K562 (cell line): ENCODE data around the gene ST6GAL1. TPM values are rescaled to one million over a fixed set of nuclear protein-coding genes. Genes with fewer than 3 reads are reported as not detected.
A peak's percentile ranks its signal among the peaks of the same experiment; 100 is the strongest.

Experiments used
- ARNT ChIP-seq, 2 experiments: fragments of 450-650 bp; IDR thresholded peaks; 2 replicates each; pipeline ENCODE4 v1.6.1; 2016; ENCODE audit warnings: mild to moderate bottlenecking in 1 of 2
- BACH1 ChIP-seq: fragments of 200-800 bp; sonication (Bioruptor generic); IDR thresholded peaks from 2 replicates; pipeline ENCODE4 v1.6.1; 2016; ENCODE audit warnings: missing genetic modification characterization, missing compliant biosample characterization
- CBX3 ChIP-seq, 2 experiments: IDR thresholded peaks; 1 replicate in 1 of 2; 2 replicates in 1 of 2; pipeline ENCODE4 v1.6.1; 2012; ENCODE audit warnings: inconsistent platforms in 2 of 2, low read length in 2 of 2, borderline replicate concordance in 1 of 2, control low read depth in 1 of 2
- CREB1 ChIP-seq, 2 experiments: sonication (generic) in 1 of 2; formaldehyde crosslinking in 1 of 2; IDR thresholded peaks; 2 replicates each; pipeline versions ENCODE4 v1.6.1 to v1.8.0; 2012 to 2022; ENCODE audit warnings: inconsistent platforms in 1 of 2, mild to moderate bottlenecking in 1 of 2, missing genetic modification reagents in 1 of 2, moderate library complexity in 1 of 2
- ESRRA ChIP-seq: fragments of 450-650 bp; IDR thresholded peaks from 2 replicates; pipeline ENCODE4 v1.6.1; 2014; ENCODE audit warnings: low read depth, mild to moderate bottlenecking, moderate library complexity, borderline replicate concordance
- FOXK2 ChIP-seq, 2 experiments: fragments of 450-650 bp; IDR thresholded peaks in 1 of 2; conservative IDR thresholded peaks in 1 of 2; 2 replicates each; pipeline ENCODE4 v1.6.1; 2016; ENCODE audit warnings: low read depth in 2 of 2, mild to moderate bottlenecking in 1 of 2
- GATAD2A ChIP-seq: fragments of 450-650 bp; IDR thresholded peaks from 2 replicates; pipeline ENCODE4 v1.6.1; 2017
- ILF3 ChIP-seq: fragments of 450-650 bp; IDR thresholded peaks from 2 replicates; pipeline ENCODE4 v1.6.1; 2018; ENCODE audit warnings: antibody characterized with exemption, mild to moderate bottlenecking, moderate library complexity, borderline replicate concordance
- LEF1 ChIP-seq: fragments of 450-650 bp; IDR thresholded peaks from 2 replicates; pipeline ENCODE4 v1.6.1; 2016; ENCODE audit warnings: mild to moderate bottlenecking
- MBD2 ChIP-seq: sonication (generic); IDR thresholded peaks from 2 replicates; pipeline ENCODE4 v1.6.1; 2016; ENCODE audit warnings: low read depth, borderline replicate concordance
- MCM3 ChIP-seq: fragments of 450-650 bp; IDR thresholded peaks from 2 replicates; pipeline ENCODE4 v1.6.1; 2016
- PHTF2 ChIP-seq: fragments of 250-450 bp; sonication (Bioruptor Pico); IDR thresholded peaks from 2 replicates; pipeline ENCODE4 v1.5.0; 2021; ENCODE audit warnings: mild to moderate bottlenecking
- RAD51 ChIP-seq: fragments of 450-650 bp; IDR thresholded peaks from 2 replicates; pipeline ENCODE4 v1.7.1; 2016; ENCODE audit warnings: low read depth, mild to moderate bottlenecking, borderline replicate concordance
- RHOXF2B ChIP-seq: fragments of 250-450 bp; sonication (Bioruptor Pico); conservative IDR thresholded peaks from 2 replicates; pipeline ENCODE4 v1.5.1; 2021
- SIX5 ChIP-seq, 2 experiments: IDR thresholded peaks; 2 replicates each; pipeline ENCODE4 v1.6.1; 2011; ENCODE audit warnings: low read length in 2 of 2, borderline replicate concordance in 1 of 2, low read depth in 1 of 2, mild to moderate bottlenecking in 1 of 2, moderate library complexity in 1 of 2; ENCODE audit not compliant: insufficient read depth in 1 of 2
- TARDBP ChIP-seq: fragments of 450-650 bp; IDR thresholded peaks from 2 replicates; pipeline ENCODE4 v1.6.1; 2016
- TRIM28 ChIP-seq: fragments of 450-650 bp; IDR thresholded peaks from 2 replicates; pipeline ENCODE4 v1.6.1; 2017
- ZC3H8 ChIP-seq: fragments of 450-650 bp; IDR thresholded peaks from 2 replicates; pipeline ENCODE4 v1.6.1; 2017
- ZNF561 ChIP-seq: fragments of 450-650 bp; formaldehyde crosslinking; conservative IDR thresholded peaks from 2 replicates; pipeline ENCODE4 v1.4.0; 2020; ENCODE audit warnings: mild to moderate bottlenecking, moderate library complexity
- ZNF584 ChIP-seq: fragments of 200-800 bp; sonication (Bioruptor generic); IDR thresholded peaks from 2 replicates; pipeline ENCODE4 v1.6.1; 2016; ENCODE audit warnings: low read depth, mild to moderate bottlenecking, missing genetic modification characterization, missing compliant biosample characterization
- polyA plus RNA-seq, 8 experiments: library from polyadenylated mRNA; depleted of rRNA in 4 of 8; stranded (reverse) in 5 of 8; unstranded in 3 of 8; fragments of >200 nt; fragmentation: Nextera tagmentation in 2 of 8; fragmentation: Illumina TruSeq in 1 of 8; extraction: Ambion mirVana in 2 of 8; extraction: Trizol in 1 of 8; gene quantifications; 2 replicates each; pipeline versions ENCODE4 v1.2.1 to v1.2.3, GENCODE V29; 2011 to 2014; ENCODE audit warnings: inconsistent platforms in 1 of 8, missing spikeins in 1 of 8
- total RNA-seq, 7 experiments: library from RNA; depleted of rRNA in 6 of 7; stranded (reverse); fragments of >200 nt in 6 of 7; fragmentation: Illumina TruSeq in 2 of 7; extraction: Trizol in 2 of 7; gene quantifications; 2 replicates each; pipeline versions ENCODE4 v1.2.1 to v1.2.3, GENCODE V29; 2011 to 2021; ENCODE audit warnings: low replicate concordance in 1 of 7
- TF ChIP-seq, protein P1 (sequence below): sonication (generic); formaldehyde crosslinking; IDR thresholded peaks from 2 replicates; pipeline ENCODE4 v1.8.1; 2023; ENCODE audit warnings: missing genetic modification reagents, mild to moderate bottlenecking, borderline replicate concordance
- TF ChIP-seq, protein P2 (sequence below): fragments of 250-450 bp; sonication (Bioruptor Pico); IDR thresholded peaks from 2 replicates; pipeline ENCODE4 v1.4.0; 2020; ENCODE audit warnings: mild to moderate bottlenecking, moderate library complexity
- TF ChIP-seq, protein P3 (sequence below): sonication (generic); formaldehyde crosslinking; IDR thresholded peaks from 2 replicates; pipeline ENCODE4 v1.8.0; 2022; ENCODE audit warnings: mild to moderate bottlenecking, low read depth, missing genetic modification reagents

ST6GAL1 gene
- total and polyA plus RNA-seq, 9 of the 15 experiments (the other 6 are each of a cell fraction or from before 2014, with no cell fraction given): 31.9 to 145 (median 71.0) TPM

DNA sequence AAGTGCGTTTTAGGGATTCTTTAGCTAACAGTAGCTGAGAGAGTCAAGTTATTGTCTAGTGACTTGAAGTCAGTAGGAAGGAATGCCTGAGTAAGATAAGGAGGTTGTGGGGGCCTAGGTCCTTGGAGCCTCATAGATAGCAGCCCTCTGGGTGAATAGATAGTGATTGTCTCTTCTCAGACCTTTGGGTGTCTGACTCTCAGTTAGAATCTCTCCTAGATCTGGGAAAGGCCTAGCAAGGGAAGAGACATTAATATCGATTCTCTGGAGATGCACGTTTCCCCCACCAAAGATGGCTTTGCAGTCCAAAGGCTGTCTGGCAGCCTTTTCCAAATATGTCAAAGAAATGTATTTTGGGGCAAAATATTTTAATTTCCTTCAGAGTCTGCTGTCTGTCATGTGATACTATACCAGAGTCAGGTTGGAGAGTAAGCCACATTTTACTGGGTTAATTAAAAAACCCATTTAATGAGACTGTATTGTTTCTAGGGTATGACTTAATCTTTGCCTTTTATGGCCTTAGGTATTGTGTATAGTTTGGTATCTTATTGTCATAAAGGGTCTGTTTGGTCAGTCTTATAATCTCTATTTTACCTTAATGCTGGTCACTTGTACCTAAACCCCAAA, 92.2 kb downstream of the ST6GAL1 start (continued):
- no peak for TF ChIP-seq PHTF2 (CRISPR knock-in tag)
- TF ChIP-seq TARDBP: peak; percentile 75; the same call in 1 of the 2 replicates
- TF ChIP-seq, protein P1, sequence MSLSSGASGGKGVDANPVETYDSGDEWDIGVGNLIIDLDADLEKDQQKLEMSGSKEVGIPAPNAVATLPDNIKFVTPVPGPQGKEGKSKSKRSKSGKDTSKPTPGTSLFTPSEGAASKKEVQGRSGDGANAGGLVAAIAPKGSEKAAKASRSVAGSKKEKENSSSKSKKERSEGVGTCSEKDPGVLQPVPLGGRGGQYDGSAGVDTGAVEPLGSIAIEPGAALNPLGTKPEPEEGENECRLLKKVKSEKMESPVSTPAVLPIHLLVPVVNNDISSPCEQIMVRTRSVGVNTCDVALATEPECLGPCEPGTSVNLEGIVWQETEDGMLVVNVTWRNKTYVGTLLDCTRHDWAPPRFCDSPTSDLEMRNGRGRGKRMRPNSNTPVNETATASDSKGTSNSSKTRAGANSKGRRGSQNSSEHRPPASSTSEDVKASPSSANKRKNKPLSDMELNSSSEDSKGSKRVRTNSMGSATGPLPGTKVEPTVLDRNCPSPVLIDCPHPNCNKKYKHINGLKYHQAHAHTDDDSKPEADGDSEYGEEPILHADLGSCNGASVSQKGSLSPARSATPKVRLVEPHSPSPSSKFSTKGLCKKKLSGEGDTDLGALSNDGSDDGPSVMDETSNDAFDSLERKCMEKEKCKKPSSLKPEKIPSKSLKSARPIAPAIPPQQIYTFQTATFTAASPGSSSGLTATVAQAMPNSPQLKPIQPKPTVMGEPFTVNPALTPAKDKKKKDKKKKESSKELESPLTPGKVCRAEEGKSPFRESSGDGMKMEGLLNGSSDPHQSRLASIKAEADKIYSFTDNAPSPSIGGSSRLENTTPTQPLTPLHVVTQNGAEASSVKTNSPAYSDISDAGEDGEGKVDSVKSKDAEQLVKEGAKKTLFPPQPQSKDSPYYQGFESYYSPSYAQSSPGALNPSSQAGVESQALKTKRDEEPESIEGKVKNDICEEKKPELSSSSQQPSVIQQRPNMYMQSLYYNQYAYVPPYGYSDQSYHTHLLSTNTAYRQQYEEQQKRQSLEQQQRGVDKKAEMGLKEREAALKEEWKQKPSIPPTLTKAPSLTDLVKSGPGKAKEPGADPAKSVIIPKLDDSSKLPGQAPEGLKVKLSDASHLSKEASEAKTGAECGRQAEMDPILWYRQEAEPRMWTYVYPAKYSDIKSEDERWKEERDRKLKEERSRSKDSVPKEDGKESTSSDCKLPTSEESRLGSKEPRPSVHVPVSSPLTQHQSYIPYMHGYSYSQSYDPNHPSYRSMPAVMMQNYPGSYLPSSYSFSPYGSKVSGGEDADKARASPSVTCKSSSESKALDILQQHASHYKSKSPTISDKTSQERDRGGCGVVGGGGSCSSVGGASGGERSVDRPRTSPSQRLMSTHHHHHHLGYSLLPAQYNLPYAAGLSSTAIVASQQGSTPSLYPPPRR (CRISPR knock-in tag): no peak
- peak; percentile 69; the same call in 1 of the 2 replicates for TF ChIP-seq CREB1 (IDR thresholded peaks at IDR 0.05)
- TF ChIP-seq CREB1 (CRISPR knock-in tag; IDR thresholded peaks at IDR 0.05): peak; percentile 45; the same call in 1 of the 2 replicates
- TF ChIP-seq ESRRA: no peak
- TF ChIP-seq ZNF584 (CRISPR knock-in tag): peak; percentile 72; the same call in 1 of the 2 replicates
- peak; percentile 96 for TF ChIP-seq LEF1
- peak; percentile 50; the same call in 1 of the 2 replicates for TF ChIP-seq RAD51
- TF ChIP-seq MCM3: no peak
- no peak for TF ChIP-seq TRIM28
- TF ChIP-seq BACH1: peak; percentile 49; the same call in 1 of the 2 replicates
- TF ChIP-seq, protein P2, sequence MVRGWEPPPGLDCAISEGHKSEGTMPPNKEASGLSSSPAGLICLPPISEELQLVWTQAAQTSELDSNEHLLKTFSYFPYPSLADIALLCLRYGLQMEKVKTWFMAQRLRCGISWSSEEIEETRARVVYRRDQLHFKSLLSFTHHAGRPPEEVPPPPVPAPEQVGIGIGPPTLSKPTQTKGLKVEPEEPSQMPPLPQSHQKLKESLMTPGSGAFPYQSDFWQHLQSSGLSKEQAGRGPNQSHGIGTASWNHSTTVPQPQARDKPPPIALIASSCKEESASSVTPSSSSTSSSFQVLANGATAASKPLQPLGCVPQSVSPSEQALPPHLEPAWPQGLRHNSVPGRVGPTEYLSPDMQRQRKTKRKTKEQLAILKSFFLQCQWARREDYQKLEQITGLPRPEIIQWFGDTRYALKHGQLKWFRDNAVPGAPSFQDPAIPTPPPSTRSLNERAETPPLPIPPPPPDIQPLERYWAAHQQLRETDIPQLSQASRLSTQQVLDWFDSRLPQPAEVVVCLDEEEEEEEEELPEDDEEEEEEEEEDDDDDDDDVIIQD (CRISPR knock-in tag): no peak
- peak; percentile 89 for TF ChIP-seq MBD2
- peak in 1 of 2 experiments; percentile 21; a peak in 2 of 4 replicates for TF ChIP-seq FOXK2 (conservative IDR thresholded peaks at IDR 0.05 in 1 of 2, IDR thresholded peaks at IDR 0.05 in 1 of 2; ENCODE audit: low read depth in 2 of 2)
- TF ChIP-seq ZC3H8: no peak
- TF ChIP-seq, protein P3, sequence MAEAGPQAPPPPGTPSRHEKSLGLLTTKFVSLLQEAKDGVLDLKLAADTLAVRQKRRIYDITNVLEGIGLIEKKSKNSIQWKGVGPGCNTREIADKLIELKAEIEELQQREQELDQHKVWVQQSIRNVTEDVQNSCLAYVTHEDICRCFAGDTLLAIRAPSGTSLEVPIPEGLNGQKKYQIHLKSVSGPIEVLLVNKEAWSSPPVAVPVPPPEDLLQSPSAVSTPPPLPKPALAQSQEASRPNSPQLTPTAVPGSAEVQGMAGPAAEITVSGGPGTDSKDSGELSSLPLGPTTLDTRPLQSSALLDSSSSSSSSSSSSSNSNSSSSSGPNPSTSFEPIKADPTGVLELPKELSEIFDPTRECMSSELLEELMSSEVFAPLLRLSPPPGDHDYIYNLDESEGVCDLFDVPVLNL (CRISPR knock-in tag): no peak
- no peak for TF ChIP-seq GATAD2A
- TF ChIP-seq RHOXF2B (CRISPR knock-in tag): no peak
- TF ChIP-seq ZNF561 (CRISPR knock-in tag): no peak
- TF ChIP-seq SIX5 (IDR thresholded peaks at IDR 0.05; ENCODE audit: borderline replicate concordance in 1 of 2, insufficient read depth in 1 of 2, low read depth in 1 of 2, low read length in 2 of 2): no peak
- peak; percentile 88 to 89 for TF ChIP-seq ARNT (IDR thresholded peaks at IDR 0.05)
- TF ChIP-seq ILF3: peak; percentile 84; the same call in 1 of the 2 replicates
- TF ChIP-seq CBX3 (IDR thresholded peaks at IDR 0.05; ENCODE audit: borderline replicate concordance in 1 of 2, low read length in 2 of 2): peak in 1 of 2 experiments; percentile 81; a peak in 2 of 3 replicates
